Natural killer cell treated with Interleukin-12 subunit alpha and Interleukin-12 subunit beta and Interleukin-15 and Interleukin-18, amount 100 ng/mL, for 72 hours (primary cell): ENCODE measurements around the gene CAMSAP1. TPM values are rescaled to one million over a fixed set of nuclear protein-coding genes. Genes with fewer than 3 reads are reported as not detected.

Experiments used
- total RNA-seq, 2 donors: library from RNA; stranded (reverse); gene quantifications; one replicate each; pipeline ENCODE4 v1.2.3, GENCODE V29; 2022

Gene CAMSAP1
- total RNA-seq, 2 donors from 2014 or later, result 23.4 to 25.5 TPM

Other genes with a start within 250 kb of the CAMSAP1 start
- not detected for gene LCN9, start 244.2 kb downstream of the CAMSAP1 start, total RNA-seq
- gene SOHLH1, start 208.1 kb downstream of the CAMSAP1 start, total RNA-seq, result not detected
- gene KCNT1, start 205.4 kb downstream of the CAMSAP1 start, total RNA-seq, result not detected
- gene UBAC1, start 53.8 kb upstream of the CAMSAP1 start, total RNA-seq, result 10 to 100 TPM; 28.9 to 42.4 TPM
- gene NACC2, start 187.7 kb upstream of the CAMSAP1 start, total RNA-seq, result 10 to 100 TPM; 19.2 to 21.1 TPM
- gene TMEM250, start 211.3 kb upstream of the CAMSAP1 start, total RNA-seq, result 10 to 100 TPM; 29.1 to 42.3 TPM